ENCODE measurements around the gene HCFC2.

Gene HCFC2

DNA sequence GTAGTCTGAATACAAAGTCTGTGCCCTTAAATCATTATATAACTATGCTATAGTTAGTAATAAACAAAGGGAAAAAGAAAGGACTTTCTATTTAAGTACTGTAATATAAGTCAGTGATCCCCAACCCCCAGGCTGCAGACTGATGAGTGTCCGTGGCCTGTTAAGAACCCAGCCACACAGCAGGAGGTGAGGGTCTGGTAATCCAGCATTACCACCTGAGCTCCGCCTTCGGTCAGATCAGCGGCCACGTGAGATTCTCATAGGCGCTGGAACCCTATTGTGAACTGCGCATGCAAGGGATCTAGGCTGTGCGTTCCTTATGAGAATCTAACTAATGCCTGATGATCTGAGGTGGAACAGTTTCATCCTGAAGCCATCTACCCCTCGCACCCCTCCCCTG is 58.0 kb downstream of the HCFC2 start:
- H3K36me3 Mint-ChIP-seq (ENCODE audit: low read depth), result peaks cover 60% of the 10 kb centered on the region
- no peaks in the 10 kb centered on the region for H3K27me3 Mint-ChIP-seq
- H3K4me3 Mint-ChIP-seq, result no peak overlapping the region
- H3K27ac Mint-ChIP-seq, result no peak overlapping the region
- H3K9me3 Mint-ChIP-seq, result no peaks in the 10 kb centered on the region
- H3K4me1 Mint-ChIP-seq (ENCODE audit: low read depth), result no peaks in the 10 kb centered on the region

DNA sequence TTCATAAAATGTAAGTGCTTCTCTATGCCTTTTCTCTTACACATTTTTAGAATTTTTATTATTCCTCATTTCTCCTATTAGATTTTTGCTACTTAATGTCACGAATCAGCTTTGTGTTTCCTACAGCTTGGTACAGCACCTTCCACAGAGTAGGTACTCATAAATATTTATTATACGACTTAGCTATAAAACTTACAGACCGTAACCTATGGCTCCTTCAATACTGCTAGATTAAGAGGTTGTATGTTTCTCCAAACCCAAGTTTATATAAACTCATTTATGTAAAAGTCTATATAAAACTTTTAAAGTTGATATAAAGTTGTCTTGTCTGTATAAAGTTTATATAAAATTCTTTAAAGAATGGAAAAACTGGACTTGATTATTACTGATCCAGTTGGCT is 62.2 kb downstream of the HCFC2 start:
- H3K9me3 Mint-ChIP-seq, result no peaks in the 10 kb centered on the region
- no peak overlapping the region for H3K4me3 Mint-ChIP-seq
- peaks cover 64% of the 10 kb centered on the region for H3K36me3 Mint-ChIP-seq (ENCODE audit: low read depth)
- peak overlapping the region; percentile 34 for H3K27ac Mint-ChIP-seq
- H3K4me1 Mint-ChIP-seq (ENCODE audit: low read depth), result no peaks in the 10 kb centered on the region
- no peaks in the 10 kb centered on the region for H3K27me3 Mint-ChIP-seq

DNA sequence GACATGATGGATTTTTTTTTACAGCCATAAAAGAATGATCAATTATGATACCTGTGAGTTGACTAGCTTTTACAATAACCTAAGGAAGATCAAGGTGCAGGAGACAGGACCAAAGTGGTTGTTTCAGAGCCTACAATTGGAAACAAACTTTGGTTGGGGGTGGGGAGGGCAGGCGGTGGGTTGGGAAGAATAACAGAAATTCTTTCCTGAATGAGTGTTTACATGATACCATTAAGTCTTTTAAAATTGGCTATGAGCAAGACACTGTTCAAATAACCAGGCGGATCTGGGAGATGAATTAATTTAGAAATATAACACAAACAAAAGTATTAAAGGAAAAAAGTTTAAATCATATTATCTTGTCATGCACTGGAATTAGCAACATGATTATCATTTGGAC is 66.4 kb downstream of the HCFC2 start:
- Mint-ChIP-seq H3K4me1 (ENCODE audit: low read depth) (peaks cover 14% of the 10 kb centered on the region), H3K36me3 (ENCODE audit: low read depth) (peaks cover 52% of the 10 kb centered on the region), H3K9me3 (no peaks in the 10 kb centered on the region), H3K27me3 (no peaks in the 10 kb centered on the region), H3K4me3 (no peak overlapping the region), H3K27ac (no peak overlapping the region)

DNA sequence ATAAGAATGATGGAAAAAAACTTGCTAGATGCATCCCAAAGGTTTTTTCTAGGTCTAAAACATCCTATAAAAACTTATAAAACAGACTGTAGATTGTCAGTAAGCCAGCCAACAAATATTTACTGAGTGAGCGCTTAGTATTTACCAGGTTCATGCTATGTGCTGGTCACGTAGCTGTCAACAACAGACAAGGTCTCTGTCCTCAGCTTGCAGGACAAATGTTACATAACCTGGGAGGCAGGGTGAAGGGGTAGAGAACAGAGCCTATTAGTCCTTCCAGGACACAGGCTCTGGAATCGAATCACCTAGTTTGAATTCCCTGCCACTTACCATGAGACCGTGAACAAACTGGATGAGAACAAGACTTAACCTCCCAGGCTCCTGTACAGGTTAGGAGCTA is 67.3 kb downstream of the HCFC2 start:
- Mint-ChIP-seq H3K4me1 (ENCODE audit: low read depth) (peaks cover 22% of the 10 kb centered on the region), H3K36me3 (ENCODE audit: low read depth) (peaks cover 44% of the 10 kb centered on the region), H3K9me3 (no peaks in the 10 kb centered on the region), H3K27me3 (no peaks in the 10 kb centered on the region), H3K4me3 (no peak overlapping the region), H3K27ac (no peak overlapping the region)

DNA sequence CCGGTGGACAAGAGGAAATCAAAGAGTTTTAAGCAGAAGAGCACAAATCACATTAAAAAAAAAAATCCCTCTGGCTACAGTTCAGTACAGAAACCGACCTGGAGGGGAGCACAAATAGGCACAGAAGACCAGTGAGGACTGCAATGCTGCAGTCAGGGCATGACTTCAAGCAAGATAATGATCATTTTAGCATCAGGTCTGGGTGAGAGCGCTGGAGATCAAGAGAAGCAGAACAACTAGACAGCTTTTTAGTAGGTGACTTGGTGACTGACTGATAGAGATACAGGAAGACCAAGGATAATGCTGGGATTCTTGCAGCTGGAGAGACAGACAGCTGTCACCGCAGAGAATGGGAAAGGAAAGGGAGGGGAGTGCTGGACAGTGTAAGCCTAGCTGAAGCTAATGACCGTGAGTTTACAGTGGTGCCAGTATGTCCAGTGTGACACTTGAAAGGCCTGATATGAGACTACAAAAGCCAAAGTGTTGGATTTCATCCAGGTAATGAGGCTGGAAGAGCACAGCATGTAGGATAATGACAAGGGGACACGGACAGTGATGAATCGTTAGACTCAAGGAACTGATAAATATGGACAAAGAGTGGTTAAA is 68.1 kb downstream of the HCFC2 start:
- Mint-ChIP-seq H3K36me3 (ENCODE audit: low read depth) (peaks cover 38% of the 10 kb centered on the region), H3K27ac (no peak overlapping the region), H3K27me3 (no peaks in the 10 kb centered on the region), H3K9me3 (no peaks in the 10 kb centered on the region), H3K4me3 (no peak overlapping the region), H3K4me1 (ENCODE audit: low read depth) (peaks cover 28% of the 10 kb centered on the region)

DNA sequence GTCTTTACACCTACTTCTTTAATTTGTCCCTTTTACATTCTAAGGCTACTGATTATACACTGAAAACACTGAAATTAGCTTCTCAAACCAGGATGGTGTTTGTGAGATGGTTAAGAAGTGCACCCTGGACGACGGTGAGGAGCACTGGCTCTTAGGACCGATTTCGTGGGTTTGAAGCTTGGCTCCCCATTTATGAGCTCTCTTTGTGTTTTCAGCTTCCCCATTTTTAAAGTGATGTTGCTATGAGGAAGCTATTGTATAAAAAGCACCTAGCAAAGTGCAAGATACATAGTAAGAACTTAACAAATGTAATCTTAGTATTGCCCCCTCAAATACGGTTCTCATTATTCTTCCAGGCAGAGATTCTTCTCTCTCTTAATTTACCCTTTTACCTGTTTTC is 69.0 kb downstream of the HCFC2 start:
- Mint-ChIP-seq H3K4me1 (ENCODE audit: low read depth) (peaks cover 28% of the 10 kb centered on the region), H3K4me3 (no peak overlapping the region), H3K27me3 (no peaks in the 10 kb centered on the region), H3K27ac (no peak overlapping the region), H3K9me3 (no peaks in the 10 kb centered on the region), H3K36me3 (ENCODE audit: low read depth) (peaks cover 36% of the 10 kb centered on the region)

DNA sequence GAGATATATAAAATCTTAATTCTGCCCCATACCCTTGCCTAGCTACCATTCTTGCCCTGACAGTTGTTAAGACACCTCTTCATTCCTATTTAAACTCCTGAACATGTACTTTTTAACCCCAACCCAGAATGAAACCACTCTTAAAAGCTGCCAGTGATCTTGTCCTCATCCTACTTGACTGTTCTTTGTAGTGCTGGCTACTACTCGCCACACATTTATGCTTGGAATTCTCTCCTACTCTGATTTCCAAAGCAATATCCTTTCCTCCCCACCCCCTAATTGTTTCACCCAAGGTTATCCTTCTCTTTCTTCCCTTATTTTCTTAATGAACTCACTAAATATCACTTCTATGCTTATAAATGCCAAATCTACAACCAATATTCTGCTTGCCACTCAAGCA is 69.5 kb downstream of the HCFC2 start:
- Mint-ChIP-seq H3K4me1 (ENCODE audit: low read depth) (peaks cover 33% of the 10 kb centered on the region), H3K27me3 (no peaks in the 10 kb centered on the region), H3K36me3 (ENCODE audit: low read depth) (peaks cover 34% of the 10 kb centered on the region), H3K27ac (no peak overlapping the region), H3K9me3 (no peaks in the 10 kb centered on the region), H3K4me3 (no peak overlapping the region)

DNA sequence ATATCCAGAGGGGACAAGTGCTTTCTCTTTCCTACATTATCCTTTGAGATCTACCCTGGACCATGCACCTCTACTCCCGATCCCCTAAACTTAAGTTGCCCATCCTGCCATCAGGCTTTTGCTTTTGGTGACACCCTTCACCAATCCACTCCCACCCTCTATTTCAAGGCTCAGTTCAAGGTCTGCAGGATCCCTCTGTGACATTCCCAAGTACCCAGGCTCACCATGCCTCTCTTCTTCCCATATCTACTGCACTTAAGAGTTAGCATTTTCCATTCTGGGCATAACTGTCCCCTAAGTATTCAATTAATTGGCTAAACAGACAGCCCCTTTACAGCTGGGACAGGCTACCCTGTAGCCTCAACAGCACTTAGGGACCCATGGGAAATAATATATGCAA is 70.6 kb downstream of the HCFC2 start:
- H3K9me3 Mint-ChIP-seq, result no peaks in the 10 kb centered on the region
- H3K4me1 Mint-ChIP-seq (ENCODE audit: low read depth), result peaks cover 36% of the 10 kb centered on the region
- no peak overlapping the region for H3K27ac Mint-ChIP-seq
- H3K36me3 Mint-ChIP-seq (ENCODE audit: low read depth), result peaks cover 24% of the 10 kb centered on the region
- no peaks in the 10 kb centered on the region for H3K27me3 Mint-ChIP-seq
- H3K4me3 Mint-ChIP-seq, result no peak overlapping the region

DNA sequence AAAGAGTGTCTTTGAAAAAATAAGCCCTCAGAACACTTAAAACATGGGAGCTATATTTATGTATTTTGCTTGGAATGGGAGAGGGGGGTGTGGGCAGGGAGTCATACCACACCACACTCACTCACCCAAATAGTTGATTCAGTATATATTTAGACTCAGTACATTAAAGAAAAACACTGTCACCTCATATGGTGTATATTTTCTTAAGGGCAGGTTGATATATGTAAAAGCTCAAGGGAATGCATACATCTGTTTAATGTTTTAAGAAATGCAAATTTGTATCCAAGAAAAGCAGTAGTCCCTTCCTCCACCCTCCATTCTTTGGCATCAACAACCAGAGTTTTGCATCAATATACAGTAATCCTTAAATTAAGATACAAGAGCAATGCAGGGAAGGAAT is 72.2 kb downstream of the HCFC2 start:
- H3K27me3 Mint-ChIP-seq, result no peaks in the 10 kb centered on the region
- peaks cover 36% of the 10 kb centered on the region for H3K4me1 Mint-ChIP-seq (ENCODE audit: low read depth)
- peak overlapping the region; percentile 89 for H3K27ac Mint-ChIP-seq
- no peaks in the 10 kb centered on the region for H3K9me3 Mint-ChIP-seq
- H3K4me3 Mint-ChIP-seq, result peak overlapping the region; percentile 88
- peaks cover 14% of the 10 kb centered on the region for H3K36me3 Mint-ChIP-seq (ENCODE audit: low read depth)

DNA sequence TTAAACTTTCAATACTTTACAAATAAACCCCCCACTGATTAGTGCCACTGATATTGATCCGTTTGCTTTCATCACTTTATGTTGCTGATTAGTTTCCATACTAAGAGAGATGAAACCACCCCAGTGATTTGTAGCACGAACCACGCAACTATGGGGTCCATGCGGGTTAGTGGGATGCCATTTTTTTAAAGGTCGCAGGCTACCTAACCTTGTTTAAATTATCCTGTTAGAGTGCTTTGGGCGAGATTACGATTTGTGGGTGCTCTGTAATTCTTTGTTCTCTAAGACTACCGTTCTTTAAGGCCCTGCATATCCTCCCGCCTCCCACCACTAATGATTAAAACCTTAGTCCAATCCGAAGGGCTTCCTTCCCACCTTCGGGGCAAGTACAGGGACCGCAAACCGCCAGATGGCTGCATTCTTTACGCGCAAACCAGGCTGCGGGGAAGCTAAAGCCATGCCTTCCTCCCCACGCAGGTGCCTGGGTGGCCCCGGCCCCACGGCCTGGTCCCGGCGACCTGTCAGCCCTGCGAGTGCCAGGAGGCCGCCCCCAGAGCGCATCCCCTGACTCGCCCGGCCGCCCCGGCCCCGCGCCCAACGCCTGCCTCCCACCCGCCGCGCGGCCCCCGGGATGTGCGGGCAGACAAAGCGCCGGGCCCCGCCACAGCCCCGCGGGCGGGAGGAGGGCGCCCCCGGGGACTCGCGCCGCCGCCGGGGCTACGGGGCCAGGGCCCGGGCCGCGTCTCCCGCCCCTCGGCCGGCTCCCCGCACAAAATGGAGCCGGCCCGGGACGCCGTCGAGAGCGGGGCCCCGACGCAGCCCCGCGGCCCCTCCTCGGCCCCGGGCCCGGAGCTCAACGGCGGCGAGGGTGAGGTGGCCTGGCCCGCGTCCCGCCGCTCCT is 72.9 kb downstream of the HCFC2 start:
- peak overlapping the region; percentile 89 for H3K27ac Mint-ChIP-seq
- H3K27me3 Mint-ChIP-seq, result no peaks in the 10 kb centered on the region
- peaks cover 33% of the 10 kb centered on the region for H3K4me1 Mint-ChIP-seq (ENCODE audit: low read depth)
- peak overlapping the region; percentile 88 for H3K4me3 Mint-ChIP-seq
- no peaks in the 10 kb centered on the region for H3K9me3 Mint-ChIP-seq
- peaks cover 10% of the 10 kb centered on the region for H3K36me3 Mint-ChIP-seq (ENCODE audit: low read depth)

DNA sequence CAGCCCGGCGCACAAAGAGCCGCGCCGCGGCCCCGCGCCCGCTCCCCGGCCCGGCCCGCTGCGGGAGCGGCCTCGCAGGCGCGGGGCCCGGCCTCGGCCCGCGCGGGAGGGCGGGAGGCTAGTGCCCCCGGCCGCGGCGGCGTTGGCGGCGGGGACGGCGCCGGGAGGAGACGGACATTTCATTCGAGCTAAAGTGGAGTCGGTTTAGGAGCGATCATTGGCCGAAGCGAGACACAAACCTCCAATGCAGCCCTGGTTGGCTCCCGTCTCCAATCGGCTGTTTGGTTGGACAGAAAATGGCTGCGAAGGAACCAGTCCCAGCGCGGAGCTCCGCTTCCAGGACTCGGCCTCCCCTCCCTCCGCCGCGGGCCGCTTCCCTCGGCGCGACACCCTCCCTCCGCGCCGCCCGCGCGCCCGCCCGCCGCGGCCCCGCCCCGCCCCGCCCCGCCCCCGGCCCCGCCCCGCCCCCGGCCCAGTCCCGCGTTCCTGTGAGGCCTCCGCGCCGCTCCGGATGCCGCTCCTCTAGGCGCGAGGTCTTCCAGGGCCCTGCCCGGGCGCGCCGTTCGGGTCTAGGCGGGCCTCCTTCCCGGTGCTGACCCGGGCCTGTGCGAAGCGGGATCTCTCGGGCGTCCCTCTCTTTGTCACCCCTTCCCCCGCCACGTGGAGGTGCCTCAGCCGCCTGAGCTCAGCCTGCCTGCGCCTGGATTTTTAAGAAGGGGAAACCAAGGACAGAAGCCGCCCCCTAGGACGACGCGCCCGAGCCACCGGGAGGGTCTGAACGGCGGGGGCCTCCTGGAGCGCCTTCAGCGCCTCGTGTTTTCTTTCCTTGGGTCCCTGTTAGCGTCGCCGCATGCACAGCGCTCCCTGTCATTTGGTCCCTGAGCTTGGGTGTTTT is 73.8 kb downstream of the HCFC2 start, which contains the start of gene NFYB:
NFYB (minus strand) TSS at position 309 of the 895 bp plus-strand sequence. CDS start 2,757 bp downstream, outside the sequence.
- no peaks in the 10 kb centered on the region for H3K9me3 Mint-ChIP-seq
- peaks cover 1% of the 10 kb centered on the region for H3K36me3 Mint-ChIP-seq (ENCODE audit: low read depth)
- no peaks in the 10 kb centered on the region for H3K27me3 Mint-ChIP-seq
- peaks cover 28% of the 10 kb centered on the region for H3K4me1 Mint-ChIP-seq (ENCODE audit: low read depth)
- H3K27ac Mint-ChIP-seq, result peak within 1 kb of the TSS; percentile 89
- peak within 1 kb of the TSS; percentile 88 for H3K4me3 Mint-ChIP-seq

DNA sequence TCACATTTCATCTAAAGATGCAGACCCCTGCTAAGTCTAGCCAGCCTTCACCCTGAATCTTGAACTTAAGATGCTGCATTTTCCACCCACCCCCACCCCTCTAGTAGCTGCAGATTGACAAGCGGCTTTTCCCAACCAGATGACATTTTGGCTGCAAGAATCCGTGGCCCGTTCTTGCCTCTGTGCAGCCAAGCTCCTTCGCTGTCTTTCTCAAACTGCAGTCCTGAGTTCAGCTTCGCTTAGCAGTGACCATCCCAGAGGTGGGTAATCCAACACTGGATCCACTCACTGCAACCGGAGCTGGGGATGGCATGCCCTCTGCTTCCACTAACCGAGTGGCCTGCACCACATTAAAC is 74.4 kb downstream of the HCFC2 start:
- H3K4me3 Mint-ChIP-seq, result peak overlapping the region; percentile 18
- peaks cover 28% of the 10 kb centered on the region for H3K4me1 Mint-ChIP-seq (ENCODE audit: low read depth)
- H3K27ac Mint-ChIP-seq, result no peak overlapping the region
- H3K9me3 Mint-ChIP-seq, result no peaks in the 10 kb centered on the region
- H3K27me3 Mint-ChIP-seq, result no peaks in the 10 kb centered on the region
- no peaks in the 10 kb centered on the region for H3K36me3 Mint-ChIP-seq (ENCODE audit: low read depth)

DNA sequence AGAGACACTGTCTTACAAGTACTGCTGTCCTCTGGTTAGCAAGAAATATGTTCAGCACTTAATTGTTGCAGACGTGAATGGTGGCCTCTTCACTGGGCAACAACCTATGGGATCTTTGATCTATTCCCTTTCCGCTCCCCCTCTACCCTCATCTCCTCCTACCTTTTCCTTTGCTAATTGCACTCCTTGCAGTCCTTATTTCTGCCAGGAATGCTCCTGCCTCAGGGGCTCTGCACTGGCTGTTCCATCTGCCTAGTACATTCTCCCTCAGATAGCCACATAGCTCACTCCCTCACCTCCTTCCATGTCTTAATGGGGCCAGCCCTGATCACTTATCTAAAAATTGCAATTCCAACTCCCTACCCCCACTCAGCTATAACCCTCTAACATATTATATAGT is 78.2 kb downstream of the HCFC2 start:
- Mint-ChIP-seq H3K36me3 (ENCODE audit: low read depth) (no peaks in the 10 kb centered on the region), H3K27ac (no peak overlapping the region), H3K27me3 (peaks cover 7% of the 10 kb centered on the region), H3K4me3 (no peak overlapping the region), H3K4me1 (ENCODE audit: low read depth) (peaks cover 9% of the 10 kb centered on the region), H3K9me3 (peaks cover 8% of the 10 kb centered on the region)

DNA sequence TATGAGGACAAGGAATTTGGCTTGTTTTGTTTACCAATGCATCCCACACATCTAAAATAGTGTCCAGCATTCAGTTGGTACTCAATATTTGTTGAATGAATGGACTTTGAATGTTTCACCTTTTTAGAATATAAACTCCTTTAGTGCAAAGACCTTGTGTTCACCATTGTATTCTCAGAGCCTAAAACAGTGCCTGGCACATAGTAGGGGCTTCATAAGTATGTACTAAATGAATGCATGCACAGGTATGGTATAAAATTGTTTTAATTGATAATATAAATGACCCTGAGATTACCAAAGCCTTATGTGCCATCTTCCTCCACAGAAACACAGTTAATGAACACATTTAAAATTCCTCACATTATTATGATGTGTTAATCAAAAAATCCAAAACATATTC is 78.7 kb downstream of the HCFC2 start:
- peaks cover 8% of the 10 kb centered on the region for H3K9me3 Mint-ChIP-seq
- H3K27ac Mint-ChIP-seq, result no peak overlapping the region
- H3K4me1 Mint-ChIP-seq (ENCODE audit: low read depth), result peaks cover 9% of the 10 kb centered on the region
- H3K27me3 Mint-ChIP-seq, result peaks cover 7% of the 10 kb centered on the region
- H3K36me3 Mint-ChIP-seq (ENCODE audit: low read depth), result no peaks in the 10 kb centered on the region
- no peak overlapping the region for H3K4me3 Mint-ChIP-seq

DNA sequence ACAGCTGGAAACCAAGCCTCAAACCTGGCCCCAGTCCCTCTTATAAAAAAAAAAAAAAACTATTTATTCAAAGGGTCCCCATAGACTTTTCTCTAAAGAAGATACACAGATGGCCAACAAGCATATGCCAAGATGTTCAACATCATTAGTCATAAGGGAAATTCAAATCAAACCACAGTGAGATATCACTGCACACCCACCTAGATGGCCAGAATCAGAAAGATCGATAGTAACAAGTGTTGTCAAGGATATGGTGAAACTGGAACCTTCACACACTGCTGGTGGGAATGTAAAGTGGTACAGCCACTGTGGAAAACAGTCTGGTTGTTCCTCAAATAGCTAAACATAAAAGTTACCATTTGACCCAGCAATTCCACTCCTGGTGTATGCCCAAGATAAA is 79.6 kb downstream of the HCFC2 start:
- H3K36me3 Mint-ChIP-seq (ENCODE audit: low read depth), result no peaks in the 10 kb centered on the region
- H3K27me3 Mint-ChIP-seq, result peaks cover 12% of the 10 kb centered on the region
- H3K9me3 Mint-ChIP-seq, result peaks cover 8% of the 10 kb centered on the region
- H3K27ac Mint-ChIP-seq, result no peak overlapping the region
- H3K4me3 Mint-ChIP-seq, result no peak overlapping the region
- peaks cover 3% of the 10 kb centered on the region for H3K4me1 Mint-ChIP-seq (ENCODE audit: low read depth)

All from stimulated activated naive CD8-positive, alpha-beta T cell treated with anti-CD3 and anti-CD28 coated beads, Interleukin-15, Interleukin-2, amounts not matched to agents 100 ng/mL and 50 ng/mL, for 24 hours (primary cell).